NOMO-1 treated with dmso at 0.1 percent for 144 hours (cell line): ENCODE measurements around the gene APBA1.
"Not testable (repeated sequence)": the region's sequence is repeated elsewhere in the genome, so short reads cannot be mapped to it uniquely, and the experiment has no call there.

Source experiments
- DNase-seq: peaks from one replicate; lab custom pipeline; 2025; ENCODE audit not compliant: unreplicated experiment; lab: John Stamatoyannopoulos, UW

APBA1 gene

DNA sequence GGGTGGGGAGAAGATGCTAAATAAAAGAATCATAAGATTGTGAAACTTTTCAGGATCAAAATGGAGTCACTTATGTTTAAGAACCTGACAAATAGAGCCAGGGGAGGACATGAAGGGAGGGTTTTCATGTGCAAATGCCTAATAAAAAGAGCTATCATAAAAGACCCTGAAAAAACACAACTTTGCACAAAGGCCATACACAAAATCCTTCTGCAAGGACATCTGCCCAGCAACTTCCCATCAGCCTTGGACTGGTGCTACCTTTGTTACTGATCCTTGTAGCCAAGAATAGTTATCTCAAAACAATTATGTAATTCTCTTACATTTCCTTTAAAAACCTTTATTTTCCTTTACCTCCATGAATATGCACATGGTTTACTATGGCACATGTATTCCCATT is 63.0 kb downstream of the APBA1 start:
- DNase-seq: no peak

DNA sequence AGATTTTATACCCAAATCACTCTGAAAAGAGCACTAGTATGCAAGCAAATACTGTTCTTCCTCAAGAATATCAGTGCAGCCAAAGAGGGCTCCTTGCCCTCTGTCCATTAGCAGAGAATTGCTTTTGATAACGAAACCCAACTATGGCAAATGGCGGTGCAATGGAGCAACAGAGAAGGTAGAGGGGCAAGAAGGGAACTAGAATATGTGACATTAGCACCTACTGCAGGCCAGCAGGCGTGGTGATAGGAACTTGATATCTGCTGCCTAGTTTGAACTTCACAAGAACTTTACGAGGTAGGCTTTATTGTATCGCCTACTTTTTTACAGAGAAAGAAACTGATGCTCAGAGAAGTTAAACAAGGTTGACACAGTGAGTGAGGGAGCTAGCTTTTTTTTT is 66.1 kb downstream of the APBA1 start:
- no peak for DNase-seq

DNA sequence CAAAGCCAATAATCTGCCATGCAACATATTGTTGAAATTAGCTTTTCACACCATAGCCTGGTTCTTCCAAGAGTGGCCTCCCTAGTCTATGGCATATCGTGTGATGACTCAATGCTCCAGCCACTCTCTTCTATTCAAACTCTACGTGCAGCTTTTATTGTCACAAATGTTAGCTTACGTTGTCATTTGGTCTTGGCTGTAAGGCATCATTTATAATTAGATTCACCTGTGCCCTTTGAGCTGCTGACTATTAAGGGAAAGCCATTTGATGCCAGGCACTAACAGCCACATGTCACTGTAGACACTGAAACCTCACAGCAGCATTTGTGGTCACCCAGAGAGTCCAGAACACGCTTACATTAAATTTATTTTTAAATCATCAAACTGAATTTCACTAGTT is 66.8 kb downstream of the APBA1 start:
- DNase-seq: no peak

DNA sequence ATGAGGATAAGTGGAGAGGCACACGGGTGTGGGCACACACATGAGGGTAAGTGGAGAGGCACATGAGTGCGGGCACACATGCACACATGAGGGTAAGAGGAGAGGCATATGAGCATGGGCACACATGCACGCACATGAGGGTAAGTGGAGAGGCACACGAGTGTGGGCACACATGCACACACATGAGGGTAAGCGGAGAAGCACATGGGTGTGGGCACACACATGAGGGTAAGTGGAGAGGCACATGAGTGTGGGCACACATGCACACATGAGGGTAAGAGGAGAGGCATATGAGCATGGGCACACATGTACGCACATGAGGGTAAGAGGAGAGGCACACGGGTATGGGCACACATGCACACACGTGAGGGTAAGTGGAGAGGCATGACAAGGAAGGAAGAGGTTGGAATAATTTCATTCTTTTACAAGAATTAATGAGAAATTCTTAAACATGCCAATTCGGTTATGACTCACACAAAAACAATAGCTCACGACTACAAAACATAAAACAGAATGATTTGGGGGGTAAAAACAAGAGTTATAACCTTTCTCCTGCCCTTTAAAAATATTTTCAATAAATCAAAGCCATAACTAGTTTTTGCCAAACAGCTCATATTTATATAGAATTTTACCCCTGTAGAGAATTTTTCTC is 67.5 kb downstream of the APBA1 start:
- DNase-seq: no peak

DNA sequence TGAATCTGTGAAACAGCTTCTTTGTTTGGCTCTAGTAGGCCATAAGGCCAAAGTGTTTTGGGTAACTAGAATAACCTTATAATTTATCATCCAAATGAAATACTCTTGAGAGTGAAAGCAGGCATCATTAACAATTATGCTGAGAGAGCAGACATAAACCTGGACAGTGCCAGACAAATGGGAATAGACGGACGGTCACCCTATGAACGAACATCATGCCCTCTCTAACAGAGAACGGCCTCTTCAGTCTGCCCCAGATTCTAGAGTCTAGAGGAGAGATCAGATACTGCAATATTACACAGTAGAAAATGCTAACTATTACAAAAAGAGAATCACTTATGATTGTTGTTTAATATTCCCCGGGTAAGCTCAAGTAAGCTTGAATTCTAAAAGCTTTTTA is 68.5 kb downstream of the APBA1 start:
- DNase-seq: no peak

DNA sequence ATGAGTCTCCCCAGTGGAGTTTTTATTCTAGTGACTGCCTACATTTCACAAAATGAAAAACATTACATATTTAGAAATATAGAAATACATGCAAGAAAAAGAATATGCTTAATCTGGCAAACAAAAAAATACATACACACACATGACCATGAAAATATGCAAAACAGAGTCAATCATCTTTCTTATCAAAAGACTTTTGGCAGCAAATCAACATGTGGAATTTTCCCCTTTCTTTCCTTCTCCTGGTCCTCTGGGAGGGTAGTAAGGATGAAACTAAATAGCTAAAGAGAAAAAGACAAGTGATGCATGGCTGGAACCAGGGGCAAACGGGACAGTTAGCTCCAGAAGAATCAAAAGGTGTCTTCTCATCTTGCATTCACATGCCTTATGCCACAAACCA is 69.4 kb downstream of the APBA1 start:
- DNase-seq: no peak

DNA sequence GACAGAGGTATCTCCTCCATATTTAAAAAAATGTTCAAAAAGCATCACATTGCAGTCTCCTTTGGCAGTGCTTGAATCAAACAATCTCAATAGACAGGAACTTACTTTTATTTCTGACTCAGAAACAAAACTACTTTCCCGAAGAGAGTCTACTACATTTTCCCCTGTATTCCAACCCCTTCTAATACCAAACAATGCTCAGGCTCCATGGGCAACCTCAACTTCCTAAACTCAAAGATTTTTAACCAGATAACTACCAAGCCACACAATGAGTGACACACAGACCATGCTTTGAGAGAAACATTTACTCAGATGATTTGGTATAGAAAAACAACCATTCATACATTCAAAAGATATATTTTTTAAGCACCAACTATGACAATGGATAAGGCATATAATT is 70.5 kb downstream of the APBA1 start:
- no peak for DNase-seq

DNA sequence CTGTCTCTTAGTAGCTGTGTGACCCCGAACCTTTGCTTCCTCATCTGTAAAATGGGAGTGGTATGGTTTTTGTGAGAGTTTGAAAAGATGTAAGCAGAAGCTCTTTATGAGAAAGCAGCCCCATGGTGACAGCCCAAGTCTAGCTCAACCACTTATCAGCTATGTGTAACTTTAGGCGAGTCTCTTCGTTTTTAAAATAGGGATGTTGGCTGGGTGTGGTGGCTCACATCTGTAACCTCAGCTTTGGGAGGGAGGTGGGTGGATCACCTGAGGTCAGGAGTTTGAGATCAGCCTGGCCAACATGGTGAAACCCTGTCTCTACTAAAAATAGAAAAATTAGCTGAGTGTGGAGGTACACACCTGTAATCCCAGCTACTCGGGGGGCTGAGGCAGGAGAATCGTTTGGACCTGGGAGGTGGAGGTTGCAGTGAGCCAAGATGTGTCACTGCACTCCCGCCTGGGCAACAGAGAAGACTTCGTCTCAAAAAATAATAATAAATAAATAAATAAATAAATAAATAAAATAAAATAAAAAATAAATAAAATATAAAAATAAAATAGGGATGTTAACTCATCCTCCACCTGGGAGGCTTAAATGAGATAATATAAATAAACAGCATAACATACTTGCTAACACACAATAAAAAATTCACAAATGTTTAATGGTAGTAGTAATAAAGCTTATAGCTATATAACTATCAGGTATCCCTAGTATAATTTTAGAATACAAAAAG is 71.7 kb downstream of the APBA1 start:
- DNase-seq: no peak

DNA sequence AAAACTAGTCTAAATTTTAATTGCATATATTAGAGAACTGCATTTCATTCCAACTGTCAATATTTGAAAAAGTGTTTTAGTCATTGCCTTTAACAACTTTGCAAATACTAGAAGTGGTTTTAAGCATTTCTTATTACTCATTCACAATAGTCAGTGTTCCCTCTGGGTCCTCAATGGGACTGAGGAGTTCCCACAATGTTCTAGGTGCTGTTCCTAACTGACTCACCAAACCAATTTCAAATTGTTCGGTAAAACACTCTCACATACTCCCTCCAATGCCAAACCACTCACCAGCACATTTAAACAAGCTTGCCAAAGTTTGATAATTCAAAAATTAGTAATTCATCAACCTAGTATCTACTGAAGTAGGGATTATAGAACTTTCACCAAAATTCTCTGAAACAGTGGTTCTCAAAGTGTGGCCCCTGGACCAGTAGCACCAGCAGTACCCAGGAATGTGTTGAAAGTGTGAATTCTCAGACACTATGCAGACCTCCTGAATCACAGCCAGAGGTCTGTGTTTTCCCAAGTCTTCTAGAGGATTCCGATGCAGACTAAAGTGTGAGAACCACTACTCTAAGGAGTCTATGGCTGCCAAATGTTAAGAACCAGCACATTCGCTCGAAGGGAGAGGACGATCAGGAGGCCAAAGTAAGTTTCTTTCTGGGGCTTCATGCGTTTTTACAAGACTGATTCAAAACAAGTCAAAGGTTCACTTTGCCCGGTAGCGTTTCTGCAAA is 72.8 kb downstream of the APBA1 start:
- DNase-seq: no peak

DNA sequence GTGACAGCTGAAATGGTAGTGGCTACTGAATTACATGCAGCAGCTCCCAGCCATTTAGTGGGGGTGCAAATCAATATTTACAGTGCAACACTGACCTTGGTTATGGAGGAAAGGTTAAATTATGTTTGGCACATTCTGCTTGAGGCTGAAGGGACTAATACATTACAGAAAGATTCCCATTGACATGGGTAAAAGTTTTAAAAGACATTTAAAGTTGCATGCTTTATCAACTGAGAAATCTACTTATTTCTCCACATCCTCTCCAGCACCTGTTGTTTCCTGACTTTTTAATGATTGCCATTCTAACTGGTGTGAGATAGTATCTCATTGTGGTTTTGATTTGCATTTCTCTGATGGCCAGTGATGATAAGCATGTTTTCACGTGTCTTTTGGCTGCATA is 75.3 kb downstream of the APBA1 start:
- not testable (repeated sequence) for DNase-seq

DNA sequence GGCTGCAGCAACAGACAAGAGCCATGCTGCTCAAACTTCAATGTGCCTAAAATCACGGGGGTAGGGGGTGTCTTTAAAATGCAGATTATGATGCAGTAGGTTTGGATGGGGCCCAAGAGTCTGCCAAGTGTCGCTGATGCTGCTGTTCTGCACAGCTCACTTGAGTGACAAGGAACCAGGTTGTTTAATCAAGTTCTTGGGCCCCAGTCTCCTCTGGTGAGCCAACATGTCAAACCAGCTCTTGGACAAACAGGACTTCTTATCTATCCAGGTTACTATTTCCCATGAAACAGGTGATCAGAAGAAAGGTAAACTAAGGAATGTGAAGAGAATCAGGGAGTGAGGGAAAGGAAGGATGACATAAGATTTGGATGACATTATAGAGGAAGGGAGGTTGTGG is 78.0 kb downstream of the APBA1 start:
- DNase-seq: no peak

DNA sequence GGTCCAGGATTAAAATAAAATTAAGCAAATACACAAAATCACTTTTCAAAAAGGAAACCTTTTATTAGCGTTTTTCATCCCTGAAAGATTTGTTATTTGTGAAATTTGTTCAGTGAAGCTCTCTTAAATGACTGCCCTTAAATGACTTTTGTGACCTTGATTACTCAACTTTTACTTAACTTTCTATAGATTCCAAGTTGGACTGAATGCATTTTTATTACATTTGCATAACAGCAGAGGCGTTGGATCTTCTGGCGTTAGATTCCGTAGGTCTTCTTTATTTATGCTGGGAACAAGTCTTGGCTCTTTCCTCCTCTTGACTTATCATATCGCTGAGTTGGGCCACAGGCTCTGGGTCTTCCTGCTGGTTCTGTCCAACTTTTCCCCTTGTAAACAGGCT is 78.4 kb downstream of the APBA1 start:
- DNase-seq: no peak

DNA sequence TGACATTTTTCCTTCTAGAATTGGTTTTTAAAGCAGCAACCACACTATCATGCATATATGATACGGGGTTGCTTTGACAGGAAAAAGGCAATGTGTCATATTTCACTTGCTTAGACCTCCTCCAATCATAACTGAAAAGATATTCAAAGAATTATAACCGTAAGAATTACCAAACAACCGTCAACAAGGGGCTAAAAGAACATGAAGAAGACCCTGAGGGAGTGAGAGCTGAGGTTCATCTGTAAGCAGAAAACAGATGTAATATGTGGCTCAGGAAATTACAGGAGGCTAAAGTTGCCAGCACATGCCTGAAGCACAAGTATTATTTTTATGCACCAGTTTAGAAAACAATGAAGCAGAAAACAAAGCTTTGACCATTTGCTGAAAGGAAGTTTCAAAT is 78.9 kb downstream of the APBA1 start:
- no peak for DNase-seq

DNA sequence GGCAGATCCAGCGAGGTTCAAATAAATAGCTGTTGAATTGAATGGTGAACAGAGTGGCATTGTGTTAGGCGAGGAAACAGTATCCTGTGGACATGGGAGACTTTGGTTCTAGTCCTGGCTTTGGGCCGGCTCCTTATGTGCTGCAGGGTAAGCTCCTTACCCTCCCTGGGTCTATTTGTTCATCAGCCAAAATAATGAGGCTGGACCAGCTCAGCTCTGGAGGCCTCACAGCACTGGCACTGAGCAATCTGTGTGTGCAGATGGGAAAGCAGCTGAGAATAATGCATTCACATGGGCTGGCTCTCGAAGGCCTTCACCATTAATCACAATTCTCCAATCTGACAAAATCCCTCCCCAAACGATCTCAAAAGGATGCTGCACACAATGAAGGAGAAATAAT is 81.9 kb downstream of the APBA1 start:
- DNase-seq: no peak

DNA sequence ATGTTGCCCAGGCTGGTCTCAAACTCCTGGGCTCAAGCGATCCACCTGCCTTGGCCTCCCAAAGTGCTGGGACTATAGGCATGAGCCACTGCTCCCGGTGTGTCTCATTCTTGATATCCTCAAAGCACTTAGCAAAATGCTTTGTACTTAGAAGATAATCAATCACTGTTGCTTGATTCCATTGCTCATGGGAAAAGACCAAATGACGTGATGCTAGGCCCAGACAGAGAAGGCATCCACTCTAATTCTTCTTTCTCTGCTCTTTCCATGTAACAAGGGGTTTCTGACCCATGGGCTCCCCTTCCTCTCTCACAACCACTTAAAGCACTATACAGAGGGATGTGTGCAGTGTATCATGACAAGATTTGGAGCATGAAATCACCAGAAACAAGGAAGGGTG is 83.0 kb downstream of the APBA1 start:
- no peak for DNase-seq

DNA sequence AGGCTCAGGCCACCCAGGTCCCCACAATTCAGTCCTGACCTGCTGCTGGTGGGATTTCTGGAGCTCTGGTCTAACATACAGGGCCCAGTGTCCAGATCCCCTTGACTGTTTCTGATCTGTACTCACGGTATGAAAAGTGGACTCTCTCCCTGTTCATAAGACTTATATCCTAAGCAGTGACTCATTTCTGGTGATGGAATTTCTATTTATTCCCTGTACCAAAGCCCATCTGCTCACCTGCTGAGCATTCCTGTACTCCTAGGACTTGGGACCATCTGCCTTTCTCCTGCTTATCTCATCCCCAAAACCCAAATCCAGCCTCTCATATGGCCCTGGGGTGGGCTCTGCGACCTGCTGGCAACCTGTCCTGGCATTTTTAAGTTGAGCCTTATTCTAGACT is 86.6 kb downstream of the APBA1 start:
- no peak for DNase-seq

DNA sequence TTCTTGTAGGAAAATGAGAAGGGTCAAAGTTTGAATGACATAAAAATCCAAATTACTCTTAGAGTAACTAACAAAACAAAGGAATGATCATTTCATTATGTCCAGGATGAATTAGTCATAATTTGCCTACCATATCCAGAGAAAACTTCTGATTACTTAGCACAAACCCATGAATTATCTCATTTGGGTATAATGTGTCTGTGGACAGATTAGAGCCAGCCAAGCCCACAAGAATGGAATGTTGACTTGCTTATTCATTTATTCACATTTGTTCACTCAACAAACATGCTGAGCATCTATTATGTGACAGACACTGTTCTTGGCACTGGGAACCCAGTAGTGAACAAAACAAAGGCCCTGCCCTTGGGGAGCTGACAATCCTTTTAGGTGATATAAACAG is 87.4 kb downstream of the APBA1 start:
- DNase-seq: no peak

DNA sequence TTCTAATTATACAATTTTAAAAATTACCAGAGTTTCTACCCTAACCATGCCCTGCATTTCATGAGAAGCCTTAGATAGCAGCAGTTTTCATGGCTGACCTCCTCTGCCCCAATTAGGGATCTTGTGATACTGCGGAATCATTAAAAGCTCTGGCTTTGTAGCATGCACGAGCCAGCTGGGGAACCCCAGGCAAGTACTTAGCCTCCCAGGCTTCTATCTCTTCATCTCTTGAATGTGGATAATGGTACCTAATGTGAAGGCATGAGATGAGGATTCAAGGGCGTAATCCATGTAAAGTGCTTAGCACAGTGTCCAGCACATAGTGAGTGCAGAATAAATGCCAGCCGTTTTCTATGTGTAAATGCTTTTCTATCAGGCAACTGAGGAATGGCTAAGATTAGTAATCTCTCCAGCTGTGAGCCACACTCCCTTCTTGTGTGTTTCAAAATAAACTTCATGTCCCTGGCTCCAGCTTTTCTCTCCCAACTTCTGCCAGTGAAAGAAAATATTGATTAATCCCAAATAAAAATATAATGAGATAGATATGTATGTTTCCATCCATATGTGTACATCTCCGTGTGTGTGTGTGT is 88.4 kb downstream of the APBA1 start:
- DNase-seq: no peak

DNA sequence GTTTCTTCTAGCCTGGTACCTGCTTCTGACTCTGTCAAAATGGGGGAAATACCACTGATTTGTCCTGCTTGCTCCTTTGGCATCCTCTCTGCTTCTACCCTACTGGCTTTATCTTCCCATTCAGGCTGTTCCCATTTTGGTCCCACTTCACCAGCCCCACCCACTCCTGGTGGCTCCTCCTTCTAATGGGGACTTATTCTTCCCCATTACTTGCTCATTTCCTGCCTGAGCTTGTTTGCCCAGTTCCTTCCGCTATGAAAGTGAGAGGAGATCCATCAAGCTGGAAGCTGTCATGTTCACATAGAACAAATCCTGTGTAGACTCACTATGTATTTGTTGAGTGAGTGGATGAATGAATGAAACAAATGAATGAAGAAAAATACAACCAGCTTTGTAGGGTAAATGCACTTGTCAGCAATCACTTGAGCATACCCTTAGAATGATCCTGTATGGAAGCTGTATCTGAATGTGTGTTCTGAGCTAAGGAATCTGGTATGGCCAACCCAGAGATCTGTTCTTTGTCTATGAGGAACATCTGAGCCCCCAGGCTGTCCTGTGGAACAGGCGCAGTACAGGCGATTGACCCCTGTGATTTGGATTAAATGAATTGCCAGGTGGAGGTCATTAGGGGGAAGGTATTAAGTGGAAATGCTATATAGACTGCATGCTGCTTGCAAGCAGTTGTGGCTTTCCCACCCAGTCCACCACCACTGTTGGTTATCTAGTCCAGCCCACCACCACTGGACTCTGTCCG is 89.5 kb downstream of the APBA1 start:
- DNase-seq: no peak

DNA sequence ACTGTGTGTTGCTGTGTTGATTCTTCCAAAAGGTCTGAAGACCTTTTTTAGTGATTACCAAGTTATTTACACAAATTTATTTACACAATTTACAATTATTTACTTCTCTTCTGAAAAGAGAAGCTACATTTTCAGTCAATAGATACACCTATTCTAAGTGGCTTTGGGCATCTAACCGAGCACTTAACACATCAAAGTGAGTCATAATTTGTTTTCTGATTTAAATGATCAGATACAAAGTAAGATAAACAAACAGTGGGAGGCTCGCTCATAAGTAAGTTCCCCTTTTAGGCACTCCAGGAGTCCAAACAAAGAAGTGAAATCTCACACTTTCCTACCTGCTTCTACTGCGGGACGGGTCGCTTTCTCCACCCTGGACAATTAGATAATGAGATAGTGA is 90.2 kb downstream of the APBA1 start:
- no peak for DNase-seq

DNA sequence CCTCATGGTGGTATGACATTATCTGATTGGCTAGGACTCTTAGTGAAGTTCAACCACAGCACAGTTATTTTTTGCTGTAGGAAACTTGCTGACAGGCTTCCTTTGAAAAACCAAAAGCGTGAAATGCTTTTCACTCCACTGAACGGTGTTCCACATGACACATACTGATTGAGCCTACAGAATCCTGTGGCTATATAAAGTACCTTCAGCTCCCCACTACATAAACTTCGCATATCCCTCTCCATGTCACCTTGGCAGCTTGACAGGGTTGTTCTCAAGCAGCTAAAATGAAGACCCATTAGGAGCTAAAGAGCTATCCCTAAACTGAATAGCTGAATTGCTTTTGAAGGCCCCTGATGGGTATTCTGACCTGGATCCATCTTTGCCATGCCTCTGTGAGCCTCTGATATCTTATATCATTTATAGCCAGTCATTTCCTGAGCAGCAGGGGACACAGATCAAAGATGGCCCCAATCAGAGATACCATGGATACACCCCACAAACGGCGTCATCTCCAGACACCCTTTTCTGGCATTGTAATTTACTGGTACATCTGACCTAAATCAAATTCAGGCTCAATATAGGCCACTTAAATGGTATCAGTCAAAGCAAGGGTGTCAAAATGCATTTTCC is 91.5 kb downstream of the APBA1 start:
- DNase-seq: no peak
